DOHH2 (cell line): ENCODE measurements around the gene PCDHB7.
"Not testable (repeated sequence)": the region's sequence is repeated elsewhere in the genome, so short reads cannot be mapped to it uniquely, and the experiment has no call there.

Source experiments
- CTCF ChIP-seq: fragments of 200-600 bp; sonication (generic); IDR thresholded peaks from one replicate; pipeline ENCODE4 v1.5.1; 2014; ENCODE audit warnings: antibody characterized with exemption, mild to moderate bottlenecking, low read depth, low read length; ENCODE audit not compliant: poor library complexity, severe bottlenecking
- EZH2phosphoT487 ChIP-seq: fragments of 200-600 bp; sonication (generic); IDR thresholded peaks from 2 replicates; pipeline ENCODE4 v1.6.1; 2017; ENCODE audit warnings: borderline replicate concordance, mild to moderate bottlenecking, antibody characterized with exemption, low read length, moderate library complexity, mixed read lengths

- not testable (repeated sequence) for TF ChIP-seq CTCF, EZH2phosphoT487
Measured at GRCh38 chr5:141179876-141180275, 7.4 kb downstream of the PCDHB7 start.
